GM19463 (cell line): ENCODE data around the gene CXorf49.
"Not testable (repeated sequence)": the region's sequence is repeated elsewhere in the genome, so short reads cannot be mapped to it uniquely, and the experiment has no call there.

Source experiments
- ATAC-seq: cut with Tn5 transposase; IDR thresholded peaks from one replicate; pipeline ENCODE4 v1.9.1; 2021; ENCODE audit warnings: mild to moderate bottlenecking, moderate library complexity; ENCODE audit not compliant: unreplicated experiment

Gene CXorf49

GRCh38 chrX:71675636-71676035, 42.4 kb downstream of the CXorf49 start:
- not testable (repeated sequence) for ATAC-seq

- no peak for ATAC-seq
Measured at GRCh38 chrX:71671938-71672337, 46.1 kb downstream of the CXorf49 start.

- no peak for ATAC-seq
Measured at GRCh38 chrX:71671043-71671780, 46.9 kb downstream of the CXorf49 start.

GRCh38 chrX:71669947-71670346, 48.1 kb downstream of the CXorf49 start:
- ATAC-seq: peak; percentile 70

GRCh38 chrX:71669492-71669891, 48.6 kb downstream of the CXorf49 start:
- ATAC-seq: no peak

- ATAC-seq: no peak
Measured at GRCh38 chrX:71668248-71668595, 49.9 kb downstream of the CXorf49 start.

GRCh38 chrX:71667328-71668247, 50.5 kb downstream of the CXorf49 start, which contains the start of gene LOC101059915:
LOC101059915 (plus strand) TSS chrX:71667546.
- ATAC-seq: no peak

- no peak for ATAC-seq
Measured at GRCh38 chrX:71666240-71667223, 51.6 kb downstream of the CXorf49 start.

GRCh38 chrX:71665747-71666146, 52.3 kb downstream of the CXorf49 start:
- no peak for ATAC-seq

- no peak for ATAC-seq
Measured at GRCh38 chrX:71664889-71665491, 53.1 kb downstream of the CXorf49 start.
